Activated naive CD4-positive, alpha-beta T cell treated with anti-CD3 and anti-CD28 coated beads, Interleukin-2, amount 50 U/mL, for 72 hours (primary cell): ENCODE measurements around the gene CD6. TPM values are rescaled to one million over a fixed set of nuclear protein-coding genes. Genes with fewer than 3 reads are reported as not detected.
A peak's percentile ranks its signal among the peaks of the same experiment; 100 is the strongest.

Experiments used
- ATAC-seq, 2 donors: fragments of 150-1000 bp; cut with Tn5 transposase; 2 replicates each; pipeline ENCODE4 v1.10.0; 2021; ENCODE audit warnings: mild to moderate bottlenecking in 2 of 2, moderate library complexity in 2 of 2
- DNase-seq, 2 donors: peaks; one replicate each; pipeline ENCODE4 v3.0.0; 2021 to 2022; ENCODE audit warnings: low spot score in 2 of 2
- H3K27ac Mint-ChIP-seq, 2 donors: one replicate each; pipeline ENCODE4 v1.8.0; 2022; ENCODE audit warnings: mild to moderate bottlenecking in 2 of 2, mixed read lengths in 2 of 2
- H3K36me3 Mint-ChIP-seq, 2 donors: one replicate each; pipeline ENCODE4 v1.8.0; 2022; ENCODE audit warnings: mixed read lengths in 2 of 2
- H3K9me3 Mint-ChIP-seq, 2 donors: one replicate each; pipeline ENCODE4 v1.8.0; 2022; ENCODE audit warnings: mixed read lengths in 2 of 2
- total RNA-seq, 2 donors: library from RNA; stranded (reverse); gene quantifications; one replicate each; pipeline ENCODE4 v1.2.3, GENCODE V29; 2022

Gene CD6
- total RNA-seq, 2 donors from 2014 or later: 227 to 339 TPM

DNA sequence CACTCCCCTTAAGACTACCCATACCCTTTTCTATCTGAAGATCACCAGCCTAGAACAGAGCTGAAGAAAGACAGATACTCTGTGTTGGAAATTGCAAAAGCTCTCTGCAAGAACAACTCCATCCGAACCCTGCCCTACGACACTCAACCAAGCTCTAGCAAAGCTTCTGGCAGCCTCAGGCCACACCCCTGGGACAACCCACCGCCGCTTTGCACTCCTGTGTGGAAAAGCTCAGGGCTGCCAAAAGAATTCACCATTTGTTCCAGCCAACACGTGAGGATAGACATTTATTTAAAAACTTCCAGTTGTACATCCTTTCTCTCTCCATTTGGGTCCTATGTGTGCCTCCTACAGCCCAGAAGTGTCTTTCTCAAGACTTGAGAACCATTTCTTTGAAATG is 68.4 kb downstream of the CD6 start:
- peaks cover 20 to 33% of the 10 kb centered on the region in 2 donors for H3K36me3 Mint-ChIP-seq
- no peak for DNase-seq
- no peaks in the 10 kb centered on the region for H3K9me3 Mint-ChIP-seq
- peak overlapping the region; percentile 84 to 85 for H3K27ac Mint-ChIP-seq
- no peak for ATAC-seq

DNA sequence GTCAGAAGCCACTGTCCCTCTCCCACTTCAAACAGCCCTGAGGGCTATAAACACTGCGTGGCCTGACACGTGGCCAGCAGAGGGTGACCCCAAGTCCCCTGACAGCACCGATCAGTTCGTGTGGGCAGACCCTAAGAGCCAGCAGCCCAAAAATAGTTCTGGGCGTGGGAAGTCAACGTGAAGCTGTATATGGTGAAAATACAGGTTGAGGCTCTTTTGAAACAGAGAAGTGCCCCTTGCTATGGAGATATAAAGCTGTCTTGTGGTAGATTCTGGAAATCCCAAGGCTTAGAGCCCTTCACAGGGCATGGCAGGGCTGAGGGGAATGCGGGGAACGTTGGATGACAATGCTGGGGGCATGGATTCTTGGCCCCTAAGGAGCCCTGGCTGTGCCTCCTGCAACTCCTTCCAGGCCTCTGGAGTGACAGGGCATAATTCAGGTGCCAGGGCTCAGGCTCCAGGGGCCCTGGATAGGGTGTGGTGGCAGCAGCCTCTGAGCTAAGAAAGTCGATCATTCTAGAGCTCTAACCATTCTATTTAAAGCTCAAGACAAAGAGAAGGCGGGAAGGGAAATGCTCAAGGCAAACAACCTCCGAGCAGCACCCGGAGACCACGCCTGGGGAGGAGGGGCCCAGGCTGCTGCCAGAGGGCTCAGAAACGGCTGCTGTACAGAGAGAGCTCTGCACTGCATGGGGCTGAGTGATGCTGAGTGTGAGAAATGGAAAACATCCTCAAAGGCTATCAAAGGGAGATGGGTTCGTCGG is 70.5 kb downstream of the CD6 start:
- H3K36me3 Mint-ChIP-seq: peaks cover 9 to 26% of the 10 kb centered on the region in 2 donors
- DNase-seq (peak in 1 of 2 donors; percentile 80), ATAC-seq (peak; percentile 84 to 96)
- H3K27ac Mint-ChIP-seq: peak overlapping the region; percentile 85 to 99
- H3K9me3 Mint-ChIP-seq: no peaks in the 10 kb centered on the region

DNA sequence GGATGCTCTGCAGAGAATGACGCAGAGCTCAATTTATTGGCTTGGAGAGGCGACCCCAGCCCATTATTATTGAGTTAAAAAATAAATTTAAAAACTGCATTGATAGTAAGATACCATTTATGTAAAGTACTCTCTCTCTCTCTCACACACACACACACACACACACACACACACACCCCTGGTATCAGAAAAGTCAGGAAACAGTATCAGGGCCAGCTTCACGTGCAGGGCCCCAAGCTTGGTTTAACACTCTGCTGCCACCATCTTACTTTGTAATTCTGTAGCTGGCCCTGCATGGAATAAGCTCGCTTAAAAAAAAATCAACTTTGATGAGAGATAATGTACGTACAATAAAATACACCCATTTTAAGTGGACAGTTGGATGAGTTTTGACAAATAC is 71.1 kb downstream of the CD6 start:
- ATAC-seq: peak; percentile 2 to 22
- no peak for DNase-seq
- Mint-ChIP-seq H3K9me3 (no peaks in the 10 kb centered on the region), H3K36me3 (peaks cover 9 to 26% of the 10 kb centered on the region in 2 donors), H3K27ac (peak overlapping the region; percentile 85 to 99)

DNA sequence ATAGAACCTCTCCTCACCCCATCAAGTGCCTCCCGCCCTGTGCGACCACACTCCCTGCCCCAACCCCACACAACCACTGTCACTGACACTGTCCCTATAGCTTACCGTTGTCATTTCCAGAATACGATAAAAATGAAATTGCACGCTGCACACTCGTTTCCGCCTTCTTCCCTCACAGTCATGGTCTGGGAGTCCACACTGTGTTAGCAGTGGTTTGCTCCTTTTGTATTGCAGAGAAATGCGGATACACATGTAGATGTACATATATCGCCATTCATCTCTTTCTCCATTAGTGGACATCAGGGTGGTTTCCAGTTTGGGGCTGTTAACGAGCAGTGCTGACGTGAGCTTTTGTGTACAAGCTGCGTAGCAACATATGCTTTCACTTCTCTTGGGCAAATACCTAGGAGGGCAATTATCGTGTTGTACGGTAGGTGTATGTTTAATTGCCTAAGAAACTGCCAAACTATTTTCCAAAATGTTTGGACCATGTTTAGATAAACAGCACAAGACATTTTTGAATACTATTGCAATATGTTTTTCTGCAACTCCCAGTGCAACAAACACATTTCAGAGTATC is 71.6 kb downstream of the CD6 start:
- DNase-seq: no peak
- peaks cover 11 to 27% of the 10 kb centered on the region in 2 donors for H3K36me3 Mint-ChIP-seq
- ATAC-seq: peak; percentile 15 to 34
- peak overlapping the region; percentile 85 to 99 for H3K27ac Mint-ChIP-seq
- no peaks in the 10 kb centered on the region for H3K9me3 Mint-ChIP-seq

DNA sequence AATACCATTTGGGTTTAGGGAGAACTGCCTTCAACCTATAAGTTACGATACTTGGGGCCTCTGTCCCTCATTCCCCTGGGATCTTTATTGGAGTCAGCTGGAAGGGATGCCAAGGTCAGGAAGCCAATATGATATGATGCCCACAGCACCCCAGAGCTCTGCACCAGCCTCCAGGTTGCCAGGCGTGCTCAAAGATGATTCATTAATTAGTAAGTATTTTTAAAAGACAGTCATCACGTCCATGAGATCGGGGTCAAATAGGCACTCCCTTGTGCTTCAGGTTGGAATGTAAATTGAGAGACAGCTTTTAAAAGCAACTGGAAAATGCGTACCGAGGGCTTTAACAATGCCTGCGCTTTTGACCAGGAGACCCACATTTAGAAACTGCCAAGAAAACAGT is 73.8 kb downstream of the CD6 start:
- H3K9me3 Mint-ChIP-seq: no peaks in the 10 kb centered on the region
- peaks cover 21 to 32% of the 10 kb centered on the region in 2 donors for H3K36me3 Mint-ChIP-seq
- no peak overlapping the region for H3K27ac Mint-ChIP-seq
- ATAC-seq (no peak), DNase-seq (no peak)

DNA sequence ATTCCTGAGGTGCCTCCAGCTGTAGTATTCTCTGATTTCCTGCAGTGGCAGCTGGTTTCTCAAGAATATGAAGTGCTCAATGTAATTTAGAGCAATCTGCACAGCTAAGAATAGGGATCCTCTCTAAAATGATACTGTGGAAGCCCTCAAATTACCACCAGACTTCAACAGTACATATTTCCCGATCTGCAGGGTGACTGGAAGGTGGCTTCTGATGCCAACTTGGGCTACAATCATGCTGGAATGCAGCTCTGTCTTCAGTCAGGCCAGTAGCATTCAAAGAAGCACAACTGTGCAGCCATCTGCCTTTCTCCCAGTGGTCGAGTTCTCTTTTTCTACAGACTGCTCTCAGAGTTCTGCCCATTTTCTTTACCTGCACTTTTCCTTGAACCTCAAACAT is 75.4 kb downstream of the CD6 start:
- Mint-ChIP-seq H3K36me3 (peaks cover 25 to 43% of the 10 kb centered on the region in 2 donors), H3K9me3 (peaks cover 0 to 4% of the 10 kb centered on the region in 2 donors), H3K27ac (no peak overlapping the region)
- DNase-seq: no peak
- ATAC-seq: no peak

DNA sequence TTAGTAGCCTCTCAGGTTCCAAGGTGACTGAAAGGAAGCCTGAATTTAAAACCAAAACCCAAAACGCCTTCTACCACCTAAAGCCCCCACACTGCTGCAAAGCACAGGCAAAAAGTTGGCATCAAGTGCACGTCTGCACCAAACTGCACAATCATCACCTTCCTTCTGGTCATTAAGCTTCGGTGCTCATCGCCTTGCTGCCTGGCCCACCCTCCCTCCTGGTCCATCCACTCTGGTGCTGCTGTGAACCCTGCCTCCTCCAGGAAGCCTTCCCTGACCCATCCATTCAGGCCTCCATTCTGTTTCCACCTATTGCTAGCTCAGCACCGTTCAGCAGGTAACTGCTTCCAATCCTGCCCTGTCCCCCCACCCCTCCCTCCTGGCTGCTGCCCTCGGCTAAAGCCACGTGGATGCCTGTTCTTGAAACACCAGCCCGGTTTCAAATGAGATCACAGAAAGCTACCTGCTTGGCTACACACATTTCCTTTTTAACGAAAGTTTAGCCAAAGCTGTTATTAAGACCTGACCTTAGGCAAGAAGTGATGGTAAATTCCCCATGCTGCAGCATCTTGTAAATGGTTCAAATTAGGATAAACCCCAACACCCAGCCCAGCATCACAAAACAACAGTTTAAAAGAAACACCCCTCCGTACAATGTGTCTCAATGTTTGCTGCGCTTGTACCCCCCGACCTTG is 77.0 kb downstream of the CD6 start:
- ATAC-seq: peak in 1 of 2 donors; percentile 10
- Mint-ChIP-seq H3K27ac (peak overlapping the region in 1 of 2 donors; percentile 76), H3K9me3 (peaks cover 0 to 4% of the 10 kb centered on the region in 2 donors), H3K36me3 (peaks cover 29 to 57% of the 10 kb centered on the region in 2 donors)
- DNase-seq: no peak

DNA sequence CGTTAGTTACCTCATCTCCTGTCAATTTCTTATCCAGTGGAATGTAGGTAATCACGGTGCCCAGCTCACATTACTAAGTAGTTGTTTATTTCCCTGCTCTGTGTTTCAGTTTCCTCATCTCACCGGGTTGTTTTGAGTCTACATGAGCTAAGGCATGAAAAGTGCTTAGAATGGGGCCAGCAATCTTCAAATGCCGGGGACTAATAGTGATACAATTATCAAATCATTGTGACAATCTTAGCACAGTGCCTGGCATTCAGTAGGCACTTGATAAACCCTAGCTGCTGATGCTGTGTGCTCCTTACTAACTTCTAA is 77.5 kb downstream of the CD6 start:
- peak overlapping the region in 1 of 2 donors; percentile 76 for H3K27ac Mint-ChIP-seq
- ATAC-seq: peak; percentile 51 to 80
- H3K36me3 Mint-ChIP-seq: peaks cover 34 to 62% of the 10 kb centered on the region in 2 donors
- DNase-seq: no peak
- H3K9me3 Mint-ChIP-seq: peaks cover 0 to 4% of the 10 kb centered on the region in 2 donors

DNA sequence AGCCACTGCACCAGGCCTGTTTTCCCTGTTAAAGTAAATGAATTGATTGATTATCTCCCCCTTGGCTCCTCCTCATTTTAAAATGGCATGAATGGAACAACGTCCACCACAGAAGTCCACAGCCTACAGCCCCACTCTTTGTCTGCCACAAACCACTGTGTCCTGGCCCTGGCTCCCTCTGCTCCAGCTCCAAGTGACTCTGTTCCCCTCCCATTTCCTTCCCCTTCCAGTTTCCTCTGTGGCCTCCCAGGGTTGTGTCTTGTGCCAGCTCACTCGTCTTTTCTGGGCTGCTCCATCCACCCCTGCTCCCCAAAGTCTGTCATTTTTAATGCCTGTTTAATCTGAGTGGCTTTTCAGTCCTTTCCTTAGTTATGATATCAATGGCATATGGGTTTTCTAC is 78.4 kb downstream of the CD6 start:
- peaks cover 35 to 62% of the 10 kb centered on the region in 2 donors for H3K36me3 Mint-ChIP-seq
- peak overlapping the region; percentile 67 to 94 for H3K27ac Mint-ChIP-seq
- DNase-seq (no peak), ATAC-seq (no peak)
- peaks cover 0 to 4% of the 10 kb centered on the region in 2 donors for H3K9me3 Mint-ChIP-seq

DNA sequence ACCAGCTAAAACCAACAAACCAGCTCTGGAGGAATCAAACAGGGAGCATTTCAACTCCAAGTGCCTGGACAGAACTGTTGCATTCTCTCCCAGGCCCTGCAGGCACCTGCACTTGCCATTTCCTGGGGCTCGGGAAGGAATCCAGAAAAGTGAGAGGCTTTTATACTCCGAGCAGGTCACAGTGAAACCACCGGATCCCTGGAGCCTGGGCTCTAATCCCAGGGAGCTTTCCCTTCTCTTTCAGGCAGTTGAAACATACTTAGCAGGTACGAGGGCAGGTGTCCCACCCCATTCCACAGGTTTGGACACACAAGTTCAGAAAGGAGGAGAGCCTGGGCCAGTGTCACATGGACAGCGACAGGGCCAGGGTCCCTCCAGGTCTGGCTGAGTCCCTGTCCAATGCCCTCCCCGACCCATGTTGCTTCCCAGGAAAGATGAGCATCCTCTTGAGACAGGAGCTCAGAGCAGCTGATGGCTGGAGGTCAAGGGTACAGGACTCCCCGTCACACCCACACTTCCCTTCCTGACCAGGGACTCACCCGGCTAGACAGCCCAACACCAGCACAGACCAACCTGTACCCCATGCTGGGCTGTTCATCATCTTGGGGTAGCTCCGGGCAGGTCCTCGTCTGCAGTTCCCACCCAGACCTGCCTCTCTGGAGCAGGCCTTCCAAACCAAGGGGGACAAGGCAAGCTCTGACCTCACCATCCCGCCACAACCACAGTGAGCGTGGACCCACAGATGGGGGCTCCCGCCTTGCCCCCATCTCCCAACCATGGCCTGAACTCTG is 80.9 kb downstream of the CD6 start:
- H3K36me3 Mint-ChIP-seq: peaks cover 42 to 60% of the 10 kb centered on the region in 2 donors
- ATAC-seq: no peak
- DNase-seq: no peak
- H3K9me3 Mint-ChIP-seq: peaks cover 0 to 4% of the 10 kb centered on the region in 2 donors
- peak overlapping the region; percentile 58 to 97 for H3K27ac Mint-ChIP-seq

DNA sequence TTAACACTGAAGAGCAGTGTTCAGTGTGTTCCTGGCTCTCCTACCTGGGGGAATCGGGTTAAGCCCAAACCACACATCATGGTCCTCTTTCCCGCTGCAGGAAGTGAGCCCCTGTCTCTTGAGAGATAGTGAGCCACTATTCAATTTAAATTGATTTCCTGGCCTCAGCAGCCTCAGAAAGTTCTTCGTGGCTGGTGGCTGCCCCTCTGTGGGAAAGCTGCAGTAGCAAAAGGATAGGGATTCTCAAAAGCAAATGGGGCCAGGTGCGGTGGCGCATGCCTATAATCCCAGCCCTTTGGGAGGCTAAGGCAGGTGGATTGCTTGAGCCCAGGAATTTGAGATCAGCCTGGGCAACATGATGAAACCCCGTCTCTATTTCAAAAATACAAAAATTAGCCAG is 81.7 kb downstream of the CD6 start:
- Mint-ChIP-seq H3K27ac (peak overlapping the region; percentile 58 to 97), H3K9me3 (peaks cover 0 to 4% of the 10 kb centered on the region in 2 donors), H3K36me3 (peaks cover 44 to 58% of the 10 kb centered on the region in 2 donors)
- ATAC-seq (no peak), DNase-seq (no peak)

DNA sequence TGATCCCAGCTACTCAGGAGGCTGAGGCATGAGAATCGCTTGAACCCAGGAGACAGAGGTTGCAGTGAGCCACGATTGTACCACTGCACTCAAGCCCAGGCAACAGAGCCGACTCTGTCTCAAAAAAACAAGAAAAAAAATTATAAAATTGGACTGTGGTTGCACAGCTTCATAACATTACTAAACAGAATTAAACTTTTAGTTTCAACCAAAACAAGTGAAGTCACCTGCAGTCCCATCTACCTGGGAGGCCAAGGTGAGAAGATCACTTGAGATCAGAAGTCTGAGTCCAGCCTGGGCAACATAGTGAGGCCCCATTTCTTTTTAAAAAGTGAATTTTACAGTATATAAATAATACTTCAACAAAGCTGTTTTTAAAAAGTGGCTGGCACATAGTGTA is 83.0 kb downstream of the CD6 start:
- peaks cover 43 to 59% of the 10 kb centered on the region in 2 donors for H3K36me3 Mint-ChIP-seq
- H3K9me3 Mint-ChIP-seq: peaks cover 0 to 4% of the 10 kb centered on the region in 2 donors
- H3K27ac Mint-ChIP-seq: peak overlapping the region in 1 of 2 donors; percentile 97
- ATAC-seq (peak; percentile 13 to 54), DNase-seq (peak in 1 of 2 donors; percentile 43)

DNA sequence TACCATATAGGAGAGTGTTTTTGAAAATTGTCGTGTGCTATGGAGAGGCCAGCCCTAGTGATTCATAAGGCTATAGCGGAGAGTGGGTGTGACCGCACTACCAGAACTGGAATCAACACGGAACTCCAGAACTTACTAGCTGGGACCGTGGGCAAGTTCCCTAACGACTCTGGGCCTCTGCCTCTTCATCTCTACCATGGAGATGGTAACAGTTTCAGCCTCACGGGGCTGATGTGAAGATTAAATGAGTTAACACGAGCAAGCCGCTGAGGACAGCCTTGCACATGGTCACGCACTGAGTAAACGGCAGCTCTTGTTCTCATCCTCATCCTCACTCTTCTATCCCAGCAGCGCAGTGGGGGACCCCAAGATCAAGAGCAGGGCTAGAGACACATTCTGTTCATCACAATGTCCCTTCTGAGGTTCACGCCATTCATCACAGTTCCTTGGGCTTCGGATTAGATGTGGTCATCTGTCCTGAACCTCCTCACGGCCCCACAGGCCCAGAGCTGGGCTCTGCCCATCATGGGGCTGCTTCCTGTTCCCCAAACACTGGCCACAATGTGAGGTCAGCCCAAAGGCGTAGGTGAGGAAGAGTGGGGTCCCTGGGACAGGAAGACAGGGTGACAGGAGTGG is 83.6 kb downstream of the CD6 start:
- H3K27ac Mint-ChIP-seq: peak overlapping the region; percentile 85 to 97
- DNase-seq: peak in 1 of 2 donors; percentile 72
- peaks cover 41 to 58% of the 10 kb centered on the region in 2 donors for H3K36me3 Mint-ChIP-seq
- peak; percentile 77 to 86 for ATAC-seq
- peaks cover 0 to 4% of the 10 kb centered on the region in 2 donors for H3K9me3 Mint-ChIP-seq

DNA sequence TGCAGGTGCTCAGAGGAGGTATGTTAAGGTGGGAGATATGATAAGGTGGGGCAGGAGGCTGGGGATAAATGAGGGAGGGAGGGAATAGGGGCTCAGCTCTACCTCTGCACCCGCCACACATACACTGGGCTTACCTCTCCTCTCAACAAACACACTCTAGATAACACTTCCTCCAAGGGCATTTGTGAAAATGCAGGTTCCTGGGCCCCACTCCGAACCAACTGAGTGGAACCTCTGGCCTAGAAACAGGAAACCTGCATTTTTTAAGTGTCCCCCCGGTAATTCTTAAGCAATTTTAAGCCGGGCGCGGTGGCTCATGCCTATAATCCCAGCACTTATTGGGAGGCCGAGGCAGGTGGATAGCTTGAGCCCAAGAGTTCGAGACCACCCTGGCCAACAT is 84.3 kb downstream of the CD6 start:
- H3K27ac Mint-ChIP-seq: peak overlapping the region in 1 of 2 donors; percentile 97
- ATAC-seq (no peak), DNase-seq (no peak)
- peaks cover 0 to 4% of the 10 kb centered on the region in 2 donors for H3K9me3 Mint-ChIP-seq
- peaks cover 42 to 54% of the 10 kb centered on the region in 2 donors for H3K36me3 Mint-ChIP-seq

DNA sequence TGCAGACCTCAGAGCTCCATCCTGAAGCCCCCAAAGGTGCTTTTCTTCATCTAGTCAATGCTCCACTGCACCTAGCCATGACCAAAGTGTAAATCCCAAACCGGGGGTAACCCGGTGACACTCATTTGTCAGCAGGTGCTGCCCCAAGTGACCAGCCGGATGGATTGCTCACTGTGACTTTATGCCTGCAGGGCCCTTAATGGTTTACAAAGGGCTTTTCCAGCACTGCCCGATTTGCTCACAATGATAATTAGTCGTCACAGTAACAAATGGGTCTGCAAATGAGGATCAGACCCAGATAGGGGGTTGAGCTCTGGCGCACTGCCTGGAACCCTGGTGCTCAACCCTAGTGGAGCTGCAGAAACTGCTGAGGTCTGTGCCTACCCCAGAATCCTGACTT is 85.1 kb downstream of the CD6 start:
- peaks cover 41 to 51% of the 10 kb centered on the region in 2 donors for H3K36me3 Mint-ChIP-seq
- peak overlapping the region in 1 of 2 donors; percentile 97 for H3K27ac Mint-ChIP-seq
- peak in 1 of 2 donors; percentile 67 for DNase-seq
- no peaks in the 10 kb centered on the region for H3K9me3 Mint-ChIP-seq
- peak in 1 of 2 donors; percentile 9 for ATAC-seq

DNA sequence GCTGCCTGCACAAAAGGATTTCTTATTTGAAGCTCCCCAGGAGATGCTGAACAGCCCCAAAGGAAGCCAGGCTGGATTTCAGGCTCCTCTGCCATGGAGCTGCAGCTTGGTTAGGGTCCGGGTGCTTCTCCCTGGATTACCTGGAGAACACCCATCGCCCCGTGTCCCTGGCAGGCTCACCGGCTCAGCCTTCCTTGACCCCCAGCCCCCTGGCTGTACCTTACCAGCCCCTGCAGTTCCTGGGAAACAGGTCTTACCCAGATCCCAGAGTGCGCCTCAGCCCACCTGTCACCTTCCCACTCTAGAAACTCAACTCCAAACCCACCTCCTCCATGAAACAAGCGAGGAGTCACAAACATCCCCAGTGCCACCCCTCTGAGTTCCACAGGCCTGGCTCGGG is 85.5 kb downstream of the CD6 start:
- DNase-seq (no peak), ATAC-seq (no peak)
- Mint-ChIP-seq H3K9me3 (no peaks in the 10 kb centered on the region), H3K27ac (peak overlapping the region in 1 of 2 donors; percentile 97), H3K36me3 (peaks cover 45 to 51% of the 10 kb centered on the region in 2 donors)
